Testis (tissue), 3 donors: ENCODE measurements around the gene GPR17. TPM values are rescaled to one million over a fixed set of nuclear protein-coding genes. Genes with fewer than 3 reads are reported as not detected.

Experiments
- DNase-seq: peaks from one replicate; pipeline ENCODE4 v3.0.0-alpha.2; 2019
- H3K27ac ChIP-seq, 2 donors: fragments of 200-600 bp; sonication (generic); one replicate each; pipeline ENCODE4 v1.5.1; 2019
- H3K27me3 ChIP-seq: fragments of 200-600 bp; sonication (generic); one replicate; pipeline ENCODE4 v1.5.1; 2019
- H3K36me3 ChIP-seq: fragments of 200-600 bp; sonication (generic); one replicate; pipeline ENCODE4 v1.5.1; 2017; ENCODE audit warnings: low read depth; ENCODE audit errors: missing control alignments
- H3K4me1 ChIP-seq: fragments of 200-600 bp; sonication (generic); one replicate; pipeline ENCODE4 v1.5.1; 2019
- H3K4me3 ChIP-seq, 2 donors: fragments of 200-600 bp; sonication (generic); one replicate each; pipeline ENCODE4 v1.5.1; 2017 to 2019
- H3K9me3 ChIP-seq: fragments of 200-600 bp; sonication (generic); one replicate; pipeline ENCODE4 v1.5.1; 2017
- POLR2A ChIP-seq: fragments of 450-650 bp; IDR thresholded peaks from one replicate; pipeline ENCODE4 v1.6.1; 2017; ENCODE audit warnings: antibody characterized with exemption, mild to moderate bottlenecking, moderate library complexity
- WGBS, 2 donors: methylation state at CpG; one replicate each; pipeline ENCODE4 v1.1.5; 2018; 5-methylcytosine and 5-hydroxymethylcytosine counted together
- intact Hi-C: fragments of 100-400 bp; cut with DNase I; formaldehyde crosslinking; loops from one replicate; pipeline ENCODE4 v1.15.1; 2023; ENCODE audit warnings: low total_unique reads
- polyA plus RNA-seq: library from polyadenylated mRNA; stranded (reverse); fragments of 350-450 nt; fragmentation: Illumina TruSeq; extraction: RNeasy Lipid Tissue Mini Kit (QIAGEN cat#74804); gene quantifications from one replicate; pipeline ENCODE4 v1.2.3, GENCODE V29; 2014; ENCODE audit warnings: low read depth, low replicate concordance; ENCODE audit not compliant: insufficient read depth
- total RNA-seq, 2 donors: library from RNA; depleted of rRNA; stranded (reverse); fragments of >200 nt; gene quantifications; one replicate each; pipeline ENCODE4 v1.2.3, GENCODE V29; 2016
- TF ChIP-seq, protein P1 (sequence below), 3 experiments: fragments of 450-650 bp in 2 of 3; fragments of 200-600 bp in 1 of 3; sonication (generic) in 1 of 3; IDR thresholded peaks; one replicate each; pipeline ENCODE4 v1.5.1; 2016 to 2019; ENCODE audit warnings: antibody characterized with exemption in 3 of 3, mild to moderate bottlenecking in 2 of 3, moderate library complexity in 1 of 3

GPR17 gene
- total and polyA plus RNA-seq, 3 donors from 2014 or later: 0.25 to 0.29 TPM; not detected in 1

GRCh38 chr2:127671557-127672302 is 25.8 kb downstream of the GPR17 start:
- no peak overlapping the region for H3K27ac ChIP-seq
- 88 to 94% methylated on average over 5 to 14 of the region's 14 CpGs for WGBS, 2 donors

GRCh38 chr2:127672341-127673224 is 26.6 kb downstream of the GPR17 start:
- no peak for TF ChIP-seq POLR2A
- TF ChIP-seq, protein P1, sequence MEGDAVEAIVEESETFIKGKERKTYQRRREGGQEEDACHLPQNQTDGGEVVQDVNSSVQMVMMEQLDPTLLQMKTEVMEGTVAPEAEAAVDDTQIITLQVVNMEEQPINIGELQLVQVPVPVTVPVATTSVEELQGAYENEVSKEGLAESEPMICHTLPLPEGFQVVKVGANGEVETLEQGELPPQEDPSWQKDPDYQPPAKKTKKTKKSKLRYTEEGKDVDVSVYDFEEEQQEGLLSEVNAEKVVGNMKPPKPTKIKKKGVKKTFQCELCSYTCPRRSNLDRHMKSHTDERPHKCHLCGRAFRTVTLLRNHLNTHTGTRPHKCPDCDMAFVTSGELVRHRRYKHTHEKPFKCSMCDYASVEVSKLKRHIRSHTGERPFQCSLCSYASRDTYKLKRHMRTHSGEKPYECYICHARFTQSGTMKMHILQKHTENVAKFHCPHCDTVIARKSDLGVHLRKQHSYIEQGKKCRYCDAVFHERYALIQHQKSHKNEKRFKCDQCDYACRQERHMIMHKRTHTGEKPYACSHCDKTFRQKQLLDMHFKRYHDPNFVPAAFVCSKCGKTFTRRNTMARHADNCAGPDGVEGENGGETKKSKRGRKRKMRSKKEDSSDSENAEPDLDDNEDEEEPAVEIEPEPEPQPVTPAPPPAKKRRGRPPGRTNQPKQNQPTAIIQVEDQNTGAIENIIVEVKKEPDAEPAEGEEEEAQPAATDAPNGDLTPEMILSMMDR (IDR thresholded peaks at IDR 0.05): no peak
- H3K9me3 ChIP-seq: no peaks in the 10 kb centered on the region
- H3K4me1 ChIP-seq: no peaks in the 10 kb centered on the region
- H3K27ac ChIP-seq: no peak overlapping the region
- intact Hi-C loops: no loop called here
- 81 to 82% methylated on average over 20 of the region's 20 CpGs for WGBS, 2 donors
- no peak overlapping the region for H3K4me3 ChIP-seq
- peak; percentile 12 for DNase-seq
- H3K36me3 ChIP-seq: no peaks in the 10 kb centered on the region
- no peaks in the 10 kb centered on the region for H3K27me3 ChIP-seq

More at GRCh38 chr2:127671557-127672302, 25.8 kb downstream of the GPR17 start:
- TF ChIP-seq, protein P1 (IDR thresholded peaks at IDR 0.05): no peak
- no peak for TF ChIP-seq POLR2A
- H3K4me1 ChIP-seq: no peaks in the 10 kb centered on the region
- DNase-seq: peak; percentile 10
- no peaks in the 10 kb centered on the region for H3K36me3 ChIP-seq
- intact Hi-C loops: no loop called here
- H3K9me3 ChIP-seq: no peaks in the 10 kb centered on the region
- H3K4me3 ChIP-seq: no peak overlapping the region
- H3K27me3 ChIP-seq: no peaks in the 10 kb centered on the region

DNA sequence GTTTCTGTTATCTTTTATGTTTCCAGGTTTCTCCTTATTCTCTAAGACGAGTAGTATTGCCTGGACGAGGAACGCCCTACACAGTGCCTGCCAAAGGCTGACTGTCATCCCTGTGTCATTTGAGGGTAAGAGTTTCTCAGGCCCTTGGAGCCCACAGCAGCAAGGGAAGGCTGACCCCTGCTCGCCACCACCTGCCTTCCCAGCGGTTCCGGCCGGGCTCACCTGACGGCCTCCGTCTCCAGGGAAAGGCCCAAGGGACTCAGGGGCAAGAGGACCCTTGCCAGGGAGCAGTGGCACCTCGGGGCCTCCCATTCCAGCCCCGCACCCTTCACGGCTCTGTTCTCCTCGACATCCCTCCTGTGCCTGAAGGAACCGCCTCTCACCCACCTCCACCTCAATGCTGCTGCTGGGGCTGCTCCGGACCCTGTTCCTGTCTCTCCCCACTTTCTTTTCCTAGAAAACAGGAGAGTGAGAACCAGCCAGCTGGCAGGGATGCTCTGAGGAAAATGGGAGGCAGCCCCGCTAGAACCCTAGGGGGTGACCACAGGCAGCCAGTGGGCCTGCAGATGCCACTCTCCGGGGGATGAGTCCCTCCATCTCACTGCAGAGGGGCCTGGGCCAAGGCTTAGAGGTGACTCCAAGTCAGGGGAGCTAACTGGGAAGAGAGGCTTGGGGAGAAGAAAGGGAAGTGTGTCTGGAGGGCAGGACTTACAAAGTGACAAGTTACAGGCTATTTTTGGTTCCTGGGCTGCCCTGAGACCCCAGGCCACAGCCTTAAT is 27.5 kb downstream of the GPR17 start:
- H3K36me3 ChIP-seq: no peaks in the 10 kb centered on the region
- H3K4me3 ChIP-seq: no peak overlapping the region
- peak overlapping the region in 1 of 2 donors; percentile 22 for H3K27ac ChIP-seq
- H3K27me3 ChIP-seq: no peaks in the 10 kb centered on the region
- H3K4me1 ChIP-seq: no peaks in the 10 kb centered on the region
- intact Hi-C loops: no loop called here
- H3K9me3 ChIP-seq: no peaks in the 10 kb centered on the region
- peak; percentile 9 for DNase-seq
- 75 to 76% methylated on average over 17 of the region's 17 CpGs for WGBS, 2 donors
- TF ChIP-seq, protein P1 (IDR thresholded peaks at IDR 0.05): no peak

GRCh38 chr2:127674241-127675209 is 28.6 kb downstream of the GPR17 start:
- TF ChIP-seq, protein P1 (IDR thresholded peaks at IDR 0.05): no peak
- no peak for TF ChIP-seq POLR2A
- peak overlapping the region; percentile 61 to 64 for H3K4me3 ChIP-seq
- WGBS, 2 donors: 8 to 12% methylated on average over 3 to 29 of the region's 72 CpGs
- no peaks in the 10 kb centered on the region for H3K9me3 ChIP-seq
- intact Hi-C loops: no loop called here
- H3K27ac ChIP-seq: peak overlapping the region in 1 of 2 donors; percentile 68
- H3K27me3 ChIP-seq: no peaks in the 10 kb centered on the region
- no peaks in the 10 kb centered on the region for H3K4me1 ChIP-seq
- DNase-seq: peak; percentile 13
- H3K36me3 ChIP-seq: no peaks in the 10 kb centered on the region
